ENCODE measurements around the gene RALGPS1. TPM values are rescaled to one million over a fixed set of nuclear protein-coding genes. Genes with fewer than 3 reads are reported as not detected.

Gene RALGPS1
- total and polyA plus RNA-seq, 8 donors = 4.7 to 150 (median 42.2) TPM

GRCh38 chr9:127214421-127215267 lies 300.1 kb downstream of the RALGPS1 start:
- TF ChIP-seq EP300 (IDR thresholded peaks at IDR 0.05) = no peak
- TF ChIP-seq POLR2A (IDR thresholded peaks at IDR 0.05) = no peak
- peak in 5 of 7 experiments; percentile 58 to 76 (median 69) for TF ChIP-seq CTCF (IDR thresholded peaks at IDR 0.05)
- peak in 1 of 3 donors; percentile 35 for TF ChIP-seq POLR2AphosphoS5 (IDR thresholded peaks at IDR 0.05)
- intact Hi-C loops (cut with DNase I; ENCODE audit: low total_unique reads) = no loop called here
- Histone ChIP-seq H3K4me3 (no peak overlapping the region), H3K27ac (no peak overlapping the region), H3K27me3 (no peaks in the 10 kb centered on the region), H3K9me3 (no peaks in the 10 kb centered on the region), H3K4me1 (peaks cover 0 to 10% (median 6%) of the 10 kb centered on the region in 4 donors), H3K36me3 (peaks cover 0 to 16% (median 7%) of the 10 kb centered on the region in 4 donors)
- WGBS, 5 donors = 22 to 36% (median 29%) methylated on average over 6 of the region's 6 CpGs
- peak; percentile 79 to 89 for DNase-seq

- Histone ChIP-seq H3K27me3 (no peaks in the 10 kb centered on the region), H3K4me3 (no peak overlapping the region), H3K27ac (no peak overlapping the region), H3K36me3 (peaks cover 0 to 16% (median 7%) of the 10 kb centered on the region in 4 donors), H3K9me3 (no peaks in the 10 kb centered on the region), H3K4me1 (peaks cover 0 to 6% (median 5%) of the 10 kb centered on the region in 4 donors)
- intact Hi-C loops (cut with DNase I; ENCODE audit: low total_unique reads) = no loop called here
- DNase-seq = no peak
- TF ChIP-seq CTCF (IDR thresholded peaks at IDR 0.05) (no peak), POLR2A (IDR thresholded peaks at IDR 0.05) (no peak), EP300 (IDR thresholded peaks at IDR 0.05) (no peak), POLR2AphosphoS5 (IDR thresholded peaks at IDR 0.05) (no peak)
- WGBS, 5 donors = 92 to 95% (median 92%) methylated on average over 9 to 14 of the region's 14 CpGs
Measured at GRCh38 chr9:127215268-127216209, 301.0 kb downstream of the RALGPS1 start.

- Histone ChIP-seq H3K36me3 (peaks cover 0 to 16% (median 7%) of the 10 kb centered on the region in 4 donors), H3K27me3 (no peaks in the 10 kb centered on the region), H3K27ac (no peak overlapping the region), H3K4me3 (no peak overlapping the region), H3K4me1 (peaks cover 0 to 6% (median 5%) of the 10 kb centered on the region in 4 donors), H3K9me3 (no peaks in the 10 kb centered on the region)
- WGBS, 5 donors = 88 to 96% (median 91%) methylated on average over 7 of the region's 7 CpGs
- DNase-seq = no peak
- intact Hi-C loops (cut with DNase I; ENCODE audit: low total_unique reads) = no loop called here
- TF ChIP-seq POLR2A (IDR thresholded peaks at IDR 0.05) (no peak), CTCF (IDR thresholded peaks at IDR 0.05) (no peak), POLR2AphosphoS5 (IDR thresholded peaks at IDR 0.05) (no peak), EP300 (IDR thresholded peaks at IDR 0.05) (no peak)
Measured at GRCh38 chr9:127216210-127216887, 301.8 kb downstream of the RALGPS1 start.

- intact Hi-C loops (cut with DNase I; ENCODE audit: low total_unique reads) = no loop called here
- H3K27me3 ChIP-seq = no peaks in the 10 kb centered on the region
- peaks cover 0 to 16% (median 7%) of the 10 kb centered on the region in 4 donors for H3K36me3 ChIP-seq
- H3K4me3 ChIP-seq = no peak overlapping the region
- no peak for DNase-seq
- TF ChIP-seq EP300 (IDR thresholded peaks at IDR 0.05) (no peak), CTCF (IDR thresholded peaks at IDR 0.05) (no peak), POLR2AphosphoS5 (IDR thresholded peaks at IDR 0.05) (no peak), POLR2A (IDR thresholded peaks at IDR 0.05) (no peak)
- H3K27ac ChIP-seq = no peak overlapping the region
- 87 to 100% (median 90%) methylated on average over 4 to 5 of the region's 5 CpGs for WGBS, 5 donors
- no peaks in the 10 kb centered on the region for H3K9me3 ChIP-seq
- peaks cover 0 to 6% (median 5%) of the 10 kb centered on the region in 4 donors for H3K4me1 ChIP-seq
Measured at GRCh38 chr9:127216888-127217217, 302.3 kb downstream of the RALGPS1 start.
